ENCODE results near the gene SSU72.

SSU72 gene

GRCh38 chr1:1574721-1575537, at the start of gene SSU72:
SSU72 (minus strand) TSS chr1:1574863; CDS start chr1:1574557, 306 bp downstream.
- Histone ChIP-seq H3K9ac (peak within 1 kb of the TSS; percentile 93 to 100 (median 99)), H3K4me1 (peaks cover 22 to 47% (median 36%) of the 10 kb centered on the region in 10 experiments), H3K4me3 (peak within 1 kb of the TSS; percentile 88 to 100 (median 98)), H4K20me1 (peaks cover 37 to 44% (median 39%) of the 10 kb centered on the region in 11 experiments), H3K9me3 (replicated peaks in 1 of 11) (no peaks in the 10 kb centered on the region), H3K27me3 (peaks cover 0 to 39% (median 29%) of the 10 kb centered on the region in 11 experiments; a peak in 14 of 22 replicates), H3K36me3 (peaks cover 17 to 35% (median 30%) of the 10 kb centered on the region in 11 experiments; a peak in 21 of 22 replicates), H3K27ac (peak within 1 kb of the TSS; percentile 97 to 100 (median 98)), H3K4me2 (peak within 1 kb of the TSS; percentile 85 to 100 (median 97))
- no peak for TF ChIP-seq Cebpa-rat (IDR thresholded peaks at IDR 0.05)

DNA sequence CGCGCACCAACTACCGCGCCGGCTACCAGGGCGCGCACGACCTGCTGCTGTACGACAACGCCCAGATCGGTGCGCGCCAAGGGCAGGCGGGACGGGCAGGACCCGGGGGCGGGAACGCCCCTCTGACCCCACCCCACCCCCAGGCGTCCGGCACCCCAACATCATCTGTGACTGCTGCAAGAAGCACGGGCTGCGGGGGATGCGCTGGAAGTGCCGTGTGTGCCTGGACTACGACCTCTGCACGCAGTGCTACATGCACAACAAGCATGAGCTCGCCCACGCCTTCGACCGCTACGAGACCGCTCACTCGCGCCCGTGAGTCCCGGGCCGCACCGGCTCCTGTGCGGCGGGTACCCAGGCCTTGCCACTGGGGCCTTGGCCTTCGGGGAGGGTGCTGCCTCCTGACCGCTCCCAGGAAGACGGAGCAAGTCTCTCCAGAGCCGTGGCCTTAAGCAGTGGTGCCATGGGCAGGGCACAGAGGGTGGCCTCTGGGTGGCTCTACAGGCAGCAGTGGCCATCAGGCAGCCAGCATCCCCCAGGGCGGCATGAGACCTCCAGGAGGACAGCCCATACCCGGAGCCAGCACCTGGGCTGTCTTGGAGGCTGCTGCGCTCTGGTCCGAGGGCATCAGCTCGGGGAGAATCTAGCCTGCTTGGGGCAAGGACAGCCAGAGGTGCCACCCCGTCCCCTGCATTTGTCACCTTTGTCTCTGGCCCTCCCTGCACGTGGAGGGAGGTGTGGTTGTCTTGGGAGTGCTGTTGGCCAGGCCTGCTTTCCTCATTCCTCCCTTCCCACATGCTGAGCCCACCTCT, 49.2 kb upstream of the SSU72 start:
- no peak for TF ChIP-seq Cebpa-rat (IDR thresholded peaks at IDR 0.05)
- peaks cover 0 to 75% (median 31%) of the 10 kb centered on the region in 11 experiments; a peak in 15 of 22 replicates for H4K20me1 ChIP-seq
- H3K4me2 ChIP-seq: no peak overlapping the region
- H3K4me1 ChIP-seq: peaks cover 5 to 23% (median 10%) of the 10 kb centered on the region in 10 experiments
- no peak overlapping the region for H3K27ac ChIP-seq
- no peaks in the 10 kb centered on the region for H3K9me3 ChIP-seq (replicated peaks in 1 of 11)
- H3K9ac ChIP-seq: peak overlapping the region in 1 of 11 experiments; percentile 14; a peak in 1 of 22 replicates
- H3K27me3 ChIP-seq: peaks cover 0 to 7% (median 0%) of the 10 kb centered on the region in 11 experiments; a peak in 7 of 22 replicates
- no peak overlapping the region for H3K4me3 ChIP-seq
- H3K36me3 ChIP-seq: peaks cover 0 to 9% (median under 1%) of the 10 kb centered on the region in 11 experiments; a peak in 7 of 22 replicates

- no peak overlapping the region for H3K9ac ChIP-seq
- H4K20me1 ChIP-seq: peaks cover 0 to 81% (median 37%) of the 10 kb centered on the region in 11 experiments; a peak in 16 of 22 replicates
- H3K27me3 ChIP-seq: peaks cover 0 to under 1% (median 0%) of the 10 kb centered on the region in 11 experiments; a peak in 2 of 22 replicates
- H3K9me3 ChIP-seq (replicated peaks in 1 of 11): no peaks in the 10 kb centered on the region
- no peak overlapping the region for H3K4me2 ChIP-seq
- no peak overlapping the region for H3K4me3 ChIP-seq
- TF ChIP-seq Cebpa-rat (IDR thresholded peaks at IDR 0.05): no peak
- H3K4me1 ChIP-seq: peaks cover 0 to 17% (median 4%) of the 10 kb centered on the region in 10 experiments; a peak in 10 of 20 replicates
- peaks cover 0 to 15% (median 7%) of the 10 kb centered on the region in 11 experiments; a peak in 14 of 22 replicates for H3K36me3 ChIP-seq
- H3K27ac ChIP-seq: no peak overlapping the region
These were observed 48.5 kb upstream of the SSU72 start for GRCh38 chr1:1623181-1623630.

GRCh38 chr1:1622788-1623094, 48.1 kb upstream of the SSU72 start:
- Histone ChIP-seq H3K4me2 (no peak overlapping the region), H3K9me3 (replicated peaks in 1 of 11) (no peaks in the 10 kb centered on the region), H3K27ac (no peak overlapping the region), H3K4me1 (peaks cover 0 to 16% (median under 1%) of the 10 kb centered on the region in 10 experiments; a peak in 9 of 20 replicates), H3K36me3 (peaks cover 0 to 20% (median 11%) of the 10 kb centered on the region in 11 experiments; a peak in 14 of 22 replicates), H3K9ac (0 out of 22 replicates have a peak overlapping the region, but pooled peaks of 1 of the 11 experiments have one; percentile 9), H3K27me3 (no peaks in the 10 kb centered on the region), H4K20me1 (peaks cover 0 to 85% (median 40%) of the 10 kb centered on the region in 11 experiments; a peak in 16 of 22 replicates), H3K4me3 (no peak overlapping the region)
- TF ChIP-seq Cebpa-rat (IDR thresholded peaks at IDR 0.05): no peak

GRCh38 chr1:1622010-1622787, 47.5 kb upstream of the SSU72 start:
- Histone ChIP-seq H3K4me2 (no peak overlapping the region), H3K36me3 (peaks cover 0 to 23% (median 14%) of the 10 kb centered on the region in 11 experiments; a peak in 14 of 22 replicates), H3K4me3 (no peak overlapping the region), H4K20me1 (peaks cover 0 to 85% (median 44%) of the 10 kb centered on the region in 11 experiments; a peak in 17 of 22 replicates), H3K9me3 (replicated peaks in 1 of 11) (no peaks in the 10 kb centered on the region), H3K27me3 (no peaks in the 10 kb centered on the region), H3K27ac (no peak overlapping the region), H3K9ac (peak overlapping the region in 2 of 11 experiments; percentile 9 to 23; a peak in 1 of 22 replicates), H3K4me1 (peaks cover 1 to 19% (median 5%) of the 10 kb centered on the region in 10 experiments; a peak in 17 of 20 replicates)
- TF ChIP-seq Cebpa-rat (IDR thresholded peaks at IDR 0.05): no peak

GRCh38 chr1:1621173-1622009, 46.7 kb upstream of the SSU72 start:
- TF ChIP-seq Cebpa-rat (IDR thresholded peaks at IDR 0.05): no peak
- peaks cover 9 to 27% (median 14%) of the 10 kb centered on the region in 10 experiments for H3K4me1 ChIP-seq
- H3K27me3 ChIP-seq: no peaks in the 10 kb centered on the region
- H3K4me3 ChIP-seq: no peak overlapping the region
- peak overlapping the region in 3 of 11 experiments; percentile 18 to 25 (median 23); a peak in 4 of 22 replicates for H3K9ac ChIP-seq
- H3K4me2 ChIP-seq: no peak overlapping the region
- H3K9me3 ChIP-seq (replicated peaks in 1 of 11): no peaks in the 10 kb centered on the region
- H3K27ac ChIP-seq: no peak overlapping the region
- H4K20me1 ChIP-seq: peaks cover 0 to 88% (median 52%) of the 10 kb centered on the region in 11 experiments; a peak in 18 of 22 replicates
- H3K36me3 ChIP-seq: peaks cover 0 to 28% (median 14%) of the 10 kb centered on the region in 11 experiments; a peak in 14 of 22 replicates

DNA sequence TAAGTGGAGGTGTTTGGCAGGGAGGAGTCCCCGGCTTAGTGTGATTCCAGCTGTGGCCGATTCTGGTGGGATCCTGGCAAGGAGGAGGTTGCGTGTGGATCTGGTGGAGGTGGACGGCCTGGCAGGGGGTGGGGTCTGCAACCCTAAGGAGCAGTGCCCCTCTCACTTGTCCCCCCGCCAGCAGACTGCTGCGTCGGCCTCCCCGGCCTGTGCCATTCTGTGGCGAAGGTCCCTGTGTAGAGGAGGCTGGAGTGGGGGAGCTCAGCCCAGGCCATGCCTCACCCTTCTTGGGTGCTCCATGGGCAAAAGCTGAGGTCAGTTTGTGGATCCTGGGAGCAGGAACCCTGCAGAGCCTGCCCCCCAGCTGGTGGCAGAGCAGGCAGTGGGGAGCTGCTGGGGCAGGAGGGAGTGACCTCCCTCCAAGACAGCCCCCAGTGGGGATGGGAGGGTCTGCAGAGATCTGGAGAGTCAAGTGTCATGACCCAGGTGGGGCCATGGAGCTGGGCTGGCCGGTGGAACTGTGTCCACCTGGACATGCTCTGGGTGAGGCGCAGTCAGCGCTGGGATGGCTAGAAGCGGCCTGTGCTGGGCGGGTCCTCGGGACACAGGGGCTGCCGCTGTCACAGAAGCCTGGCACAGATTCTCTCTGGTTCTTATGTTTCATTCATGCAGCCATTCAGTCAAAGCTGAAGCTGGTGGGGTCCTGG, 45.9 kb upstream of the SSU72 start:
- Histone ChIP-seq H3K27ac (no peak overlapping the region), H3K4me3 (no peak overlapping the region), H3K9me3 (replicated peaks in 1 of 11) (no peaks in the 10 kb centered on the region), H4K20me1 (peaks cover 0 to 91% (median 55%) of the 10 kb centered on the region in 11 experiments; a peak in 18 of 22 replicates), H3K36me3 (peaks cover 0 to 28% (median 14%) of the 10 kb centered on the region in 11 experiments; a peak in 14 of 22 replicates), H3K27me3 (no peaks in the 10 kb centered on the region), H3K4me1 (peaks cover 12 to 30% (median 17%) of the 10 kb centered on the region in 10 experiments), H3K4me2 (0 out of 22 replicates have a peak overlapping the region, but pooled peaks of 1 of the 11 experiments have one; percentile 5), H3K9ac (peak overlapping the region in 2 of 11 experiments; percentile 18 to 25; a peak in 3 of 22 replicates)
- no peak for TF ChIP-seq Cebpa-rat (IDR thresholded peaks at IDR 0.05)
